SU-DHL-6 (cell line): ENCODE measurements around the gene FRAS1.

Experiments
- H2AFZ ChIP-seq: fragments of 200-600 bp; sonication (generic); 2 replicates; pipeline ENCODE4 v1.6.1; 2014; ENCODE audit warnings: low read depth, mild to moderate bottlenecking, moderate library complexity, mixed read lengths, antibody characterized with exemption, low read length; ENCODE audit not compliant: severe bottlenecking
- H3F3A ChIP-seq: fragments of 200-600 bp; shearing (Covaris generic); 2 replicates; pipeline ENCODE4 v1.6.0; 2016; ENCODE audit warnings: antibody characterized with exemption, mild to moderate bottlenecking; ENCODE audit not compliant: insufficient read depth
- H3K27ac ChIP-seq: fragments of 200-600 bp; sonication (generic); 2 replicates; pipeline ENCODE4 v1.5.1; 2016; ENCODE audit warnings: low read depth, mild to moderate bottlenecking, low read length, moderate library complexity, mixed read lengths
- H3K27me3 ChIP-seq: fragments of 200-600 bp; sonication (generic), shearing (Covaris generic); 2 replicates; pipeline ENCODE4 v1.6.0; 2014; ENCODE audit warnings: mild to moderate bottlenecking, low read length
- H3K36me3 ChIP-seq: fragments of 200-600 bp; sonication (generic); 2 replicates; pipeline ENCODE4 v1.6.1; 2014; ENCODE audit warnings: mild to moderate bottlenecking, low read length, mixed read lengths
- H3K4me2 ChIP-seq: fragments of 300-600, 200-600 bp; shearing (Covaris generic), sonication (generic); 2 replicates; pipeline ENCODE4 v1.6.0; 2014; ENCODE audit warnings: low read length, low read depth, mild to moderate bottlenecking; ENCODE audit not compliant: poor library complexity, severe bottlenecking
- H3K4me3 ChIP-seq: fragments of 200-600 bp; sonication (generic); 2 replicates; pipeline ENCODE4 v1.5.1; 2014; ENCODE audit warnings: antibody characterized with exemption, low read length, mild to moderate bottlenecking, mixed read lengths; ENCODE audit not compliant: insufficient read depth, poor library complexity, severe bottlenecking
- H3K79me2 ChIP-seq: fragments of 200-600 bp; sonication (generic); 2 replicates; pipeline ENCODE4 v1.6.1; 2014; ENCODE audit warnings: mild to moderate bottlenecking, low read length, moderate library complexity; ENCODE audit not compliant: insufficient read depth
- H3K9ac ChIP-seq: fragments of 200-600 bp; sonication (generic); 2 replicates; pipeline ENCODE4 v1.7.0; 2014; ENCODE audit warnings: mild to moderate bottlenecking, low read length
- H3K9me2 ChIP-seq: fragments of 200-600 bp; sonication (generic); replicated peaks from 2 replicates; pipeline ENCODE4 v1.6.1; 2014; ENCODE audit warnings: low read length; ENCODE audit not compliant: insufficient read depth
- H3K9me3 ChIP-seq: fragments of 200-600 bp; sonication (generic); 2 replicates; pipeline ENCODE4 v1.6.1; 2014; ENCODE audit warnings: low read length, mixed read lengths; ENCODE audit not compliant: insufficient read depth
- H4K20me1 ChIP-seq: fragments of 200-600 bp; sonication (generic); 2 replicates; pipeline ENCODE4 v1.6.1; 2014; ENCODE audit warnings: low read depth, mild to moderate bottlenecking, antibody characterized with exemption, low read length, moderate library complexity, mixed read lengths
- CTCF ChIP-seq: fragments of 200-600 bp; sonication (generic); IDR thresholded peaks from one replicate; pipeline ENCODE4 v1.5.1; 2017; ENCODE audit warnings: antibody characterized with exemption, mild to moderate bottlenecking, low read length, moderate library complexity; ENCODE audit not compliant: insufficient read depth, poor library complexity, severe bottlenecking
- EZH2phosphoT487 ChIP-seq: fragments of 200-600 bp; sonication (generic), shearing (Covaris generic); conservative IDR thresholded peaks from 2 replicates; pipeline ENCODE4 v1.6.1; 2018; ENCODE audit warnings: mild to moderate bottlenecking, antibody characterized with exemption, low read length, moderate library complexity, mixed read lengths

FRAS1 gene

GRCh38 chr4:78386679-78387078, 329.6 kb downstream of the FRAS1 start:
- TF ChIP-seq EZH2phosphoT487 (no peak), CTCF (no peak)
- H3K9ac ChIP-seq = no peak overlapping the region
- H3K27ac ChIP-seq = no peak overlapping the region
- no peaks in the 10 kb centered on the region for H3K9me3 ChIP-seq
- no peaks in the 10 kb centered on the region for H3F3A ChIP-seq
- H3K4me3 ChIP-seq = no peak overlapping the region
- no peaks in the 10 kb centered on the region for H3K79me2 ChIP-seq
- H4K20me1 ChIP-seq = no peaks in the 10 kb centered on the region
- H3K4me2 ChIP-seq = no peak overlapping the region
- no peaks in the 10 kb centered on the region for H3K27me3 ChIP-seq
- no peak overlapping the region for H2AFZ ChIP-seq
- no peaks in the 10 kb centered on the region for H3K36me3 ChIP-seq
- no peaks in the 10 kb centered on the region for H3K9me2 ChIP-seq

- Histone ChIP-seq H4K20me1 (no peaks in the 10 kb centered on the region), H3K9me3 (no peaks in the 10 kb centered on the region), H3K9ac (no peak overlapping the region), H3K9me2 (no peaks in the 10 kb centered on the region), H3K4me3 (no peak overlapping the region), H3K36me3 (no peaks in the 10 kb centered on the region), H3K27ac (no peak overlapping the region), H3F3A (no peaks in the 10 kb centered on the region), H3K4me2 (no peak overlapping the region), H2AFZ (no peak overlapping the region), H3K79me2 (no peaks in the 10 kb centered on the region), H3K27me3 (no peaks in the 10 kb centered on the region)
- TF ChIP-seq CTCF (no peak), EZH2phosphoT487 (no peak)
Observed at GRCh38 chr4:78395642-78396041, 338.5 kb downstream of the FRAS1 start.

- Histone ChIP-seq H4K20me1 (no peaks in the 10 kb centered on the region), H3K9me2 (no peaks in the 10 kb centered on the region), H3F3A (no peaks in the 10 kb centered on the region), H3K79me2 (no peaks in the 10 kb centered on the region), H3K9me3 (no peaks in the 10 kb centered on the region), H3K36me3 (no peaks in the 10 kb centered on the region), H2AFZ (no peak overlapping the region), H3K4me3 (no peak overlapping the region), H3K27me3 (no peaks in the 10 kb centered on the region), H3K27ac (no peak overlapping the region), H3K4me2 (no peak overlapping the region), H3K9ac (no peak overlapping the region)
- TF ChIP-seq EZH2phosphoT487 (no peak), CTCF (no peak)
Observed at GRCh38 chr4:78396613-78397291, 339.6 kb downstream of the FRAS1 start.
